OCI-LY1 (cell line): ENCODE measurements around the gene SCLY.

Source experiments
- H2AFZ ChIP-seq: fragments of 200-600 bp; sonication (generic), shearing (Covaris generic); 2 replicates; pipeline ENCODE4 v1.6.0; 2014; ENCODE audit warnings: antibody characterized with exemption, mild to moderate bottlenecking, low read length
- H3F3A ChIP-seq: fragments of 200-600 bp; sonication (generic), shearing (Covaris generic); 2 replicates; pipeline ENCODE4 v1.6.0; 2014; ENCODE audit warnings: mild to moderate bottlenecking, antibody characterized with exemption, low read length, moderate library complexity; ENCODE audit not compliant: insufficient read depth
- H3K27ac ChIP-seq: fragments of 200-600 bp; sonication (generic); 2 replicates; pipeline ENCODE4 v1.5.1; 2014; ENCODE audit warnings: low read length, mixed run types, mild to moderate bottlenecking, low read depth; ENCODE audit not compliant: poor library complexity, severe bottlenecking
- H3K27me3 ChIP-seq: fragments of 200-600 bp; sonication (generic); 2 replicates; pipeline ENCODE4 v1.6.0; 2014; ENCODE audit warnings: antibody characterized with exemption, mild to moderate bottlenecking, low read length, moderate library complexity; ENCODE audit not compliant: insufficient read depth
- H3K36me3 ChIP-seq: fragments of 200-600 bp; sonication (generic); 2 replicates; pipeline ENCODE4 v1.6.1; 2014; ENCODE audit warnings: mild to moderate bottlenecking, antibody characterized with exemption, low read length, moderate library complexity, mixed read lengths; ENCODE audit not compliant: insufficient read depth
- H3K4me1 ChIP-seq: fragments of 200-600 bp; sonication (generic); 2 replicates; pipeline ENCODE4 v1.5.1; 2014; ENCODE audit warnings: mild to moderate bottlenecking, low read length, moderate library complexity; ENCODE audit not compliant: insufficient read depth, severe bottlenecking
- H3K4me2 ChIP-seq: fragments of 200-600 bp; sonication (generic), shearing (Covaris generic); 2 replicates; pipeline ENCODE4 v1.6.1; 2014; ENCODE audit warnings: low read length
- H3K4me3 ChIP-seq: fragments of 200-600 bp; sonication (generic); 2 replicates; pipeline ENCODE4 v1.5.1; 2014; ENCODE audit warnings: low read length, low read depth, mild to moderate bottlenecking, mixed read lengths; ENCODE audit not compliant: poor library complexity, severe bottlenecking
- H3K79me2 ChIP-seq: fragments of 200-600 bp; shearing (Covaris generic); 2 replicates; pipeline ENCODE4 v1.6.1; 2016; ENCODE audit warnings: mixed run types, low read length, mixed read lengths; ENCODE audit not compliant: insufficient read depth
- H3K9ac ChIP-seq: fragments of 200-600 bp; sonication (generic), shearing (Covaris generic); 2 replicates; pipeline ENCODE4 v1.6.1; 2014; ENCODE audit warnings: mild to moderate bottlenecking, low read length, mixed read lengths
- H3K9me2 ChIP-seq: fragments of 200-600 bp; sonication (generic), shearing (Covaris generic); 2 replicates; pipeline ENCODE4 v1.6.1; 2014; ENCODE audit warnings: low read depth, mild to moderate bottlenecking, low read length, mixed read lengths
- H3K9me3 ChIP-seq: fragments of 200-600 bp; shearing (Covaris generic); 2 replicates; pipeline ENCODE4 v1.6.1; 2014; ENCODE audit warnings: low read length, mixed read lengths
- H4K20me1 ChIP-seq: fragments of 200-600 bp; sonication (generic), shearing (Covaris generic); 2 replicates; pipeline ENCODE4 v1.6.0; 2016; ENCODE audit warnings: mild to moderate bottlenecking, low read length; ENCODE audit not compliant: insufficient read depth
- CTCF ChIP-seq: fragments of 200-600 bp; sonication (generic), shearing (Covaris generic); IDR thresholded peaks from 2 replicates; pipeline ENCODE4 v1.5.1; 2017; ENCODE audit warnings: mild to moderate bottlenecking, antibody characterized with exemption, low read length, moderate library complexity, mixed read lengths
- EZH2 ChIP-seq: fragments of 200-600 bp; sonication (generic), shearing (Covaris generic); IDR thresholded peaks from 2 replicates; pipeline ENCODE4 v1.8.0; 2017; ENCODE audit warnings: borderline replicate concordance, mixed run types, mild to moderate bottlenecking, antibody characterized with exemption, low read length, moderate library complexity, mixed read lengths

Gene SCLY

GRCh38 chr2:238104226-238104690 lies 43.5 kb downstream of the SCLY start:
- Histone ChIP-seq H3K4me3 (no peak overlapping the region), H3K9ac (no peak overlapping the region), H3K27me3 (peaks cover 8% of the 10 kb centered on the region), H3K9me3 (no peaks in the 10 kb centered on the region), H3K4me1 (peaks cover 30% of the 10 kb centered on the region), H3K9me2 (no peaks in the 10 kb centered on the region), H3F3A (no peaks in the 10 kb centered on the region), H3K79me2 (no peaks in the 10 kb centered on the region), H2AFZ (no peak overlapping the region), H3K27ac (no peak overlapping the region), H3K36me3 (no peaks in the 10 kb centered on the region), H4K20me1 (no peaks in the 10 kb centered on the region), H3K4me2 (no peak overlapping the region)
- no peak for TF ChIP-seq CTCF
- no peak for TF ChIP-seq EZH2

- H3K27ac ChIP-seq, result no peak overlapping the region
- no peak overlapping the region for H3K9ac ChIP-seq
- H3K4me3 ChIP-seq, result no peak overlapping the region
- H4K20me1 ChIP-seq, result no peaks in the 10 kb centered on the region
- no peak for TF ChIP-seq CTCF
- TF ChIP-seq EZH2, result no peak
- no peaks in the 10 kb centered on the region for H3F3A ChIP-seq
- no peaks in the 10 kb centered on the region for H3K9me3 ChIP-seq
- no peaks in the 10 kb centered on the region for H3K9me2 ChIP-seq
- H3K4me1 ChIP-seq, result peaks cover 32% of the 10 kb centered on the region
- H2AFZ ChIP-seq, result no peak overlapping the region
- no peak overlapping the region for H3K4me2 ChIP-seq
- peaks cover 4% of the 10 kb centered on the region for H3K27me3 ChIP-seq
- H3K36me3 ChIP-seq, result no peaks in the 10 kb centered on the region
- no peaks in the 10 kb centered on the region for H3K79me2 ChIP-seq
These were observed 44.0 kb downstream of the SCLY start for GRCh38 chr2:238104691-238105371.

DNA sequence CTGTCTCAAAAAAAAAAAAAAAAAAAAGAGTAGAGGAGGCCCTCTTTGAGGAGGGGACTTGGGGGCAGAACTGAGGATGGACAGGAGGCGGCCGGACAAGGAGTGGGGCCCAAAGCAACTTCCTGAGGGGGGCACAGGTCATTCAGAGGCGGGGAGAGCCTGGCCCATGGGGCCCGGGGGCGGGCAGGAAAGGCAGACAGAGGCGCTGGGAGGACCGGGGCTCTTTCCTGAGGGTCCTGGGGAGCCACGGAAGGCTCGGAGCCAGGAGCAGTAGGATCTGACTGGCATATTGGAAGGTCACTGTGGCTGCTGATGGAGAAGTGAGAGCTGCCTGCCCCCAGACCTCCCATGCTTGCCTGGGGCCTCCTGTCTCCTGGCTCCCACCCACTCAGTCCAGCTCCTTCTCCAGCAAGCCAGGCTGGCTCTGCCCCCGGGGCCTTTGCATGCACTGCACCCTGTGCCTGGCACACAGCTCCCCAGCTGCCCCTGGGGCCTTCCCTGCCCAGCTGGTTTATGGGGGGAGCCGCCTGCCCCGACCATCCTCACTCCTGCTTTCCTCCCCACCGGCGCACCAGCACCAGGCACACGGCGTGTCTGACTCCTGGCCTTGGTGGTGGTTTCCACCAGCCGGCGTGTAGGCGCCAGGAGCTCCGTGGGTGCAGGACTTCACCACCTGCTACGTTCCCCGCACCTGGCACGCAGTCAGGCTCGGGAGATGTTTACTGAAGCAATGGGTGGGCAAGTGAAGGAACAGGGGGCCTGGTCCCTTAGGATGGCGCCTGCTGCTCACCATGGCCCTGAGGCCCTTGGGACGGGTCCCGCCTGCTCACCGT lies 44.9 kb downstream of the SCLY start:
- Histone ChIP-seq H2AFZ (no peak overlapping the region), H3K9me2 (no peaks in the 10 kb centered on the region), H3K4me2 (no peak overlapping the region), H3F3A (no peaks in the 10 kb centered on the region), H3K9me3 (no peaks in the 10 kb centered on the region), H4K20me1 (no peaks in the 10 kb centered on the region), H3K4me1 (peaks cover 32% of the 10 kb centered on the region), H3K27me3 (peaks cover 4% of the 10 kb centered on the region), H3K27ac (no peak overlapping the region), H3K36me3 (no peaks in the 10 kb centered on the region), H3K4me3 (no peak overlapping the region), H3K9ac (no peak overlapping the region), H3K79me2 (no peaks in the 10 kb centered on the region)
- no peak for TF ChIP-seq CTCF
- TF ChIP-seq EZH2, result no peak
